Suprapubic skin (tissue), 4 donors: ENCODE data around the gene SETD6. TPM values are rescaled to one million over a fixed set of nuclear protein-coding genes. Genes with fewer than 3 reads are reported as not detected.

Experiments
- DNase-seq, 2 donors: peaks; one replicate each; pipeline ENCODE4 v3.0.0-alpha.2; 2019; ENCODE audit warnings: low spot score in 2 of 2
- H3K27ac ChIP-seq: fragments of 200-600 bp; sonication (generic); one replicate; pipeline ENCODE4 v1.5.1; 2019
- H3K27me3 ChIP-seq: fragments of 200-600 bp; sonication (generic); one replicate; pipeline ENCODE4 v1.5.1; 2019
- H3K36me3 ChIP-seq: fragments of 200-600 bp; sonication (generic); one replicate; pipeline ENCODE4 v1.5.1; 2019
- H3K4me1 ChIP-seq: fragments of 200-600 bp; sonication (generic); one replicate; pipeline ENCODE4 v1.5.1; 2019
- H3K4me3 ChIP-seq: fragments of 200-600 bp; sonication (generic); one replicate; pipeline ENCODE4 v1.5.1; 2019; ENCODE audit warnings: mild to moderate bottlenecking
- H3K9me3 ChIP-seq: fragments of 200-600 bp; sonication (generic); one replicate; pipeline ENCODE4 v1.5.1; 2019
- EP300 ChIP-seq: sonication (generic); formaldehyde crosslinking; IDR thresholded peaks from one replicate; pipeline ENCODE4 v1.6.1; 2017; ENCODE audit warnings: antibody characterized with exemption
- POLR2A ChIP-seq, 2 donors: fragments of 450-650 bp; IDR thresholded peaks; one replicate each; pipeline ENCODE4 v1.6.1; 2017; ENCODE audit warnings: antibody characterized with exemption in 2 of 2, mild to moderate bottlenecking in 2 of 2, moderate library complexity in 2 of 2
- POLR2AphosphoS5 ChIP-seq, 3 donors: sonication (generic); formaldehyde crosslinking; IDR thresholded peaks; one replicate each; pipeline ENCODE4 v1.6.1; 2017; ENCODE audit warnings: antibody characterized with exemption in 3 of 3
- WGBS: methylation state at CpG from one replicate; pipeline ENCODE4 v1.1.5; 2018; 5-methylcytosine and 5-hydroxymethylcytosine counted together
- total RNA-seq, 4 donors: library from RNA; depleted of rRNA; stranded (reverse); fragments of >200 nt; gene quantifications; one replicate each; pipeline ENCODE4 v1.1.0, GENCODE V29; 2016
- TF ChIP-seq, protein P1 (sequence below), 2 donors: fragments of 200-600 bp in 1 of 2; fragments of 450-650 bp in 1 of 2; sonication (generic) in 1 of 2; IDR thresholded peaks; one replicate each; pipeline ENCODE4 v1.5.1; 2016 to 2019; ENCODE audit warnings: antibody characterized with exemption in 2 of 2, mild to moderate bottlenecking in 1 of 2, moderate library complexity in 1 of 2

The SETD6 gene, protein sequence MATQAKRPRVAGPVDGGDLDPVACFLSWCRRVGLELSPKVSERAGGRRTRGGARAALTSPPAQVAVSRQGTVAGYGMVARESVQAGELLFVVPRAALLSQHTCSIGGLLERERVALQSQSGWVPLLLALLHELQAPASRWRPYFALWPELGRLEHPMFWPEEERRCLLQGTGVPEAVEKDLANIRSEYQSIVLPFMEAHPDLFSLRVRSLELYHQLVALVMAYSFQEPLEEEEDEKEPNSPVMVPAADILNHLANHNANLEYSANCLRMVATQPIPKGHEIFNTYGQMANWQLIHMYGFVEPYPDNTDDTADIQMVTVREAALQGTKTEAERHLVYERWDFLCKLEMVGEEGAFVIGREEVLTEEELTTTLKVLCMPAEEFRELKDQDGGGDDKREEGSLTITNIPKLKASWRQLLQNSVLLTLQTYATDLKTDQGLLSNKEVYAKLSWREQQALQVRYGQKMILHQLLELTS
- total RNA-seq, result 10 to 100 TPM; 42.6 to 71.8 (median 51.7) TPM

DNA sequence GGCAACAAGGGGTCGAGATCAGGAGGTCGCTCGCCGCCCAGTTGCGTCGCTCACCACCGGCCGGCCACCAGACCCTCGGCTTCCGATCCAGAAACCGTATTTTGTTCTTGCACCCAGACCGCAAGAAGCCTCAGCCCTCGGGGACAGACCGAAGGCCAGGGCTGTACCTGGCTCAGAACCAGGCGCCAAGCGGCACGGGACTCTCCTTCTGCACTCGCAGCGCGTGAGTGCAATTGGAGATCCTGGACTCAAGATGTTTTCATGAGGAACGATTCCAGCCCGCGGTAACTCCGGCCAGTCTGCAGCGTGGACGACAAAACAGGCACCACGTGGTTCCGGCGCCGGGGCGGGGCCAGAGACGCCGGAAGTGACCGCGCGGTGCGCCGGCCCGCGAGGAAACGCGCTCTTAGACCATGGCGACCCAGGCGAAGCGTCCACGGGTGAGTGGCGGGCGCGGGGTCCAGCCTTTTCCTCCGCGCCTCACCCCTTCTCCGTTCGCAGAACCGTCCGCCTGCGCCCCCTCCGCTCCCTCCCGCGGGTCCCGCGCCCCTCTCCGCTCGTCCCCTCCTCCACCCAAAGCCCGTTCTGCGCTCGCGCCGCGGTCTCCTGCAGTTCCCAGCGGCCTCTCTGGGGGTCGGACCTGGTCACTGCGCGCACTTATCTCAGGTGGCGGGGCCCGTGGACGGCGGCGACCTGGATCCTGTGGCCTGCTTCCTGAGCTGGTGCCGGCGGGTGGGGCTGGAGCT is at the start of gene SETD6:
Gene SETD6 (plus strand): TSS at position 393 of the 746 bp plus-strand sequence. CDS start 21 bp downstream, at position 414.
- Histone ChIP-seq H3K36me3 (peaks cover 27% of the 10 kb centered on the region), H3K9me3 (no peaks in the 10 kb centered on the region), H3K4me1 (peaks cover 23% of the 10 kb centered on the region), H3K27ac (peak within 1 kb of the TSS; percentile 86), H3K27me3 (no peaks in the 10 kb centered on the region), H3K4me3 (peak within 1 kb of the TSS; percentile 97)
- TF ChIP-seq POLR2AphosphoS5 (IDR thresholded peaks at IDR 0.05) (peak in 2 of 3 donors; percentile 27 to 41), EP300 (no peak), POLR2A (IDR thresholded peaks at IDR 0.05) (no peak)
- TF ChIP-seq, protein P1, sequence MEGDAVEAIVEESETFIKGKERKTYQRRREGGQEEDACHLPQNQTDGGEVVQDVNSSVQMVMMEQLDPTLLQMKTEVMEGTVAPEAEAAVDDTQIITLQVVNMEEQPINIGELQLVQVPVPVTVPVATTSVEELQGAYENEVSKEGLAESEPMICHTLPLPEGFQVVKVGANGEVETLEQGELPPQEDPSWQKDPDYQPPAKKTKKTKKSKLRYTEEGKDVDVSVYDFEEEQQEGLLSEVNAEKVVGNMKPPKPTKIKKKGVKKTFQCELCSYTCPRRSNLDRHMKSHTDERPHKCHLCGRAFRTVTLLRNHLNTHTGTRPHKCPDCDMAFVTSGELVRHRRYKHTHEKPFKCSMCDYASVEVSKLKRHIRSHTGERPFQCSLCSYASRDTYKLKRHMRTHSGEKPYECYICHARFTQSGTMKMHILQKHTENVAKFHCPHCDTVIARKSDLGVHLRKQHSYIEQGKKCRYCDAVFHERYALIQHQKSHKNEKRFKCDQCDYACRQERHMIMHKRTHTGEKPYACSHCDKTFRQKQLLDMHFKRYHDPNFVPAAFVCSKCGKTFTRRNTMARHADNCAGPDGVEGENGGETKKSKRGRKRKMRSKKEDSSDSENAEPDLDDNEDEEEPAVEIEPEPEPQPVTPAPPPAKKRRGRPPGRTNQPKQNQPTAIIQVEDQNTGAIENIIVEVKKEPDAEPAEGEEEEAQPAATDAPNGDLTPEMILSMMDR (IDR thresholded peaks at IDR 0.05), result peak in 1 of 2 donors; percentile 9
- peak; percentile 91 to 95 for DNase-seq
- WGBS, result 1% methylated on average over 39 of the region's 80 CpGs

DNA sequence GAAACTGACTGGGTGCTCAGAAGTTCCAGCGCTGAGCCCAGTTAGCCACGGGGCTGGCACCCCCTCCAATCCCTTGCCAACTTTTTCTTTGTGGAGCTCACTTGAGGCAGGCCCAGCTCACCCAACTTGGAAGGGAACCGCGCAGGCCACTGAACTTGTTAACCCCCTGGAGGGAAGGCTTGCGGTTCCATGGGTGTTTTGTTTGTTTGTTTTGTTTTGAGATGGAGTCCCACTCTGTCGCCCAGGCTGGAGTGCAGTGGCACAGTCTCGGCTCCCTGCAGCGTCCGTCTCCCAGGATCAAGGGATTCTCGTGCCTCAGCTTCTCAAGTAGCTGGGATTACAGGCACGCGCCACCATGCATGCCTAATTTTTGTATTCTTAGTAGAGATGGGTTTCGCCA is 49.5 kb upstream of the SETD6 start:
- DNase-seq, result no peak
- H3K36me3 ChIP-seq, result no peaks in the 10 kb centered on the region
- TF ChIP-seq POLR2AphosphoS5 (IDR thresholded peaks at IDR 0.05) (no peak), EP300 (no peak), POLR2A (IDR thresholded peaks at IDR 0.05) (no peak)
- TF ChIP-seq, protein P1 (IDR thresholded peaks at IDR 0.05), result no peak
- no peak overlapping the region for H3K4me3 ChIP-seq
- no peak overlapping the region for H3K27ac ChIP-seq
- peaks cover 24% of the 10 kb centered on the region for H3K4me1 ChIP-seq
- 85% methylated on average over 12 of the region's 13 CpGs for WGBS
- H3K27me3 ChIP-seq, result peaks cover 53% of the 10 kb centered on the region
- no peaks in the 10 kb centered on the region for H3K9me3 ChIP-seq

DNA sequence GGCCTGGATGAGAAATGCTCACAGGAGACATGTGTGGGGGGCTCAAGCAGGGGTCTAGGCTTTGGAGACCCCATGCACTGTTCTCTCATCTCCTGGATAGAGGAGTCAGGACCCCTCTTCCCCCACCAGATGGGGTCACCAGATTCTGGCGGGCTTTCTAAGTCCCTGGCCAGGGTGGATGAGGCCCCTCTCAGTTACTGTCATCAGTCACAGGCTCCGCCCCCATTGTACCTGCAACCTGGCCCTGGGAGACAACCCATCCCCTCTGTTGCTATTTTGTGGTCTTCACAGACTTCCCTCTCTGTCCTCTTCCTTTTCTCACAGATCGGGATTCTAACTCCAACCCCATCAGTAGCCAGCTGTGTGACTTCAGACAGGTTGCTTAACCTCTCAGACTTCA is 48.9 kb upstream of the SETD6 start:
- whole genome bisulfite sequencing, result 70% methylated on average over 3 of the region's 3 CpGs
- no peak for DNase-seq
- Histone ChIP-seq H3K4me3 (no peak overlapping the region), H3K9me3 (no peaks in the 10 kb centered on the region), H3K4me1 (peaks cover 24% of the 10 kb centered on the region), H3K27ac (no peak overlapping the region), H3K27me3 (peaks cover 53% of the 10 kb centered on the region), H3K36me3 (no peaks in the 10 kb centered on the region)
- TF ChIP-seq EP300 (no peak), POLR2A (IDR thresholded peaks at IDR 0.05) (no peak), POLR2AphosphoS5 (IDR thresholded peaks at IDR 0.05) (no peak)
- TF ChIP-seq, protein P1 (IDR thresholded peaks at IDR 0.05), result no peak

DNA sequence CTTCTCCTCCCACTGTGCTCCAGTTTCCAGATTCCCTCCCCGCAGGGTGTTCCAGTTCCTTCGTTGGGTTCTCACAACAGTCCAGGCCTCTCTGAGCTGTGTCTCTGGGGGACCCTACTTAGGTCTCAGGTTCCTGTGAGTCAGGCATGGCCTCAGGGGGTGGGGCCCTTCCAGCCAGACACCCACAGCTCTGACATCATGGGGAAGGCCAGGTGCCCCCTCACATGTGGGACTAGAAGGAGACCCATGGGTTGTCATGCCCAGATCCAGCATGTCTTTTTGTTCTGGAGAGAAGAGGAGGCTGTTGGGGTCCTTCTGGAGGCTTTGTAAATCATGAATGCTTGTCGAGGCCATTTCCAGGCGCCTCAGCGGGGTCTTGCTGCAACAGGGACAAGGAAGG is 47.4 kb upstream of the SETD6 start:
- Histone ChIP-seq H3K9me3 (no peaks in the 10 kb centered on the region), H3K4me1 (peaks cover 23% of the 10 kb centered on the region), H3K36me3 (no peaks in the 10 kb centered on the region), H3K4me3 (no peak overlapping the region), H3K27me3 (peaks cover 49% of the 10 kb centered on the region), H3K27ac (no peak overlapping the region)
- TF ChIP-seq POLR2AphosphoS5 (IDR thresholded peaks at IDR 0.05) (no peak), POLR2A (IDR thresholded peaks at IDR 0.05) (no peak), EP300 (no peak)
- TF ChIP-seq, protein P1 (IDR thresholded peaks at IDR 0.05), result no peak
- no peak for DNase-seq
- 71% methylated on average over 2 of the region's 5 CpGs for WGBS
